ENCODE measurements around the gene TRABD2B. TPM values are rescaled to one million over a fixed set of nuclear protein-coding genes. Genes with fewer than 3 reads are reported as not detected.

The TRABD2B gene
- total and polyA plus RNA-seq, 2 donors from 2014 or later = 19.8 to 62.0 TPM

- H3K9me3 ChIP-seq (ENCODE audit: control insufficient read depth in 2 of 3, insufficient read depth in 1 of 3, low read length in 3 of 3) = no peaks in the 10 kb centered on the region
- H3K9ac ChIP-seq (ENCODE audit: low read length in 3 of 3) = no peak overlapping the region
- TF ChIP-seq CTCF (IDR thresholded peaks at IDR 0.05; ENCODE audit: borderline replicate concordance, extremely low read depth, insufficient read depth) = no peak
- peaks cover 0 to 2% (median 0%) of the 10 kb centered on the region in 3 donors for H3K36me3 ChIP-seq (ENCODE audit: control insufficient read depth in 2 of 3, insufficient read depth in 3 of 3, low read length in 3 of 3)
- intact Hi-C loops (cut with DNase I) = no loop called here
- DNase-seq (peak in 1 of 5 donors; percentile 54), FAIRE-seq (no peak)
- peaks cover 0 to 26% (median 10%) of the 10 kb centered on the region in 3 donors for H3K4me1 ChIP-seq (ENCODE audit: control insufficient read depth in 2 of 3, insufficient read depth in 2 of 3, low read depth in 1 of 3, low read length in 3 of 3)
- no peak overlapping the region for H3K4me3 ChIP-seq (ENCODE audit: low read length in 3 of 3)
- H3K27me3 ChIP-seq (ENCODE audit: control insufficient read depth, insufficient read depth, low read length) = no peaks in the 10 kb centered on the region
- H3K27ac ChIP-seq (ENCODE audit: low read depth in 2 of 2, low read length in 2 of 2) = no peak overlapping the region
Observed at GRCh38 chr1:47894410-47895278, 102.5 kb downstream of the TRABD2B start.

GRCh38 chr1:47893412-47893811 is 103.8 kb downstream of the TRABD2B start:
- peaks cover 0 to 20% (median 10%) of the 10 kb centered on the region in 3 donors for H3K4me1 ChIP-seq (ENCODE audit: control insufficient read depth in 2 of 3, insufficient read depth in 2 of 3, low read depth in 1 of 3, low read length in 3 of 3)
- intact Hi-C loops (cut with DNase I) = no loop called here
- no peak overlapping the region for H3K9ac ChIP-seq (ENCODE audit: low read length in 3 of 3)
- FAIRE-seq = no peak
- H3K27ac ChIP-seq (ENCODE audit: low read depth in 2 of 2, low read length in 2 of 2) = no peak overlapping the region
- TF ChIP-seq CTCF (IDR thresholded peaks at IDR 0.05; ENCODE audit: borderline replicate concordance, extremely low read depth, insufficient read depth) = no peak
- no peak overlapping the region for H3K4me3 ChIP-seq (ENCODE audit: low read length in 3 of 3)
- DNase-seq = no peak
- H3K36me3 ChIP-seq (ENCODE audit: control insufficient read depth in 2 of 3, insufficient read depth in 3 of 3, low read length in 3 of 3) = peaks cover 0 to 2% (median 0%) of the 10 kb centered on the region in 3 donors
- H3K27me3 ChIP-seq (ENCODE audit: control insufficient read depth, insufficient read depth, low read length) = no peaks in the 10 kb centered on the region
- H3K9me3 ChIP-seq (ENCODE audit: control insufficient read depth in 2 of 3, insufficient read depth in 1 of 3, low read length in 3 of 3) = no peaks in the 10 kb centered on the region

- no peaks in the 10 kb centered on the region for H3K9me3 ChIP-seq (ENCODE audit: control insufficient read depth in 2 of 3, insufficient read depth in 1 of 3, low read length in 3 of 3)
- H3K4me1 ChIP-seq (ENCODE audit: control insufficient read depth in 2 of 3, insufficient read depth in 2 of 3, low read depth in 1 of 3, low read length in 3 of 3) = peaks cover 0 to 18% (median 0%) of the 10 kb centered on the region in 3 donors
- peaks cover 0 to 2% (median 0%) of the 10 kb centered on the region in 3 donors for H3K36me3 ChIP-seq (ENCODE audit: control insufficient read depth in 2 of 3, insufficient read depth in 3 of 3, low read length in 3 of 3)
- H3K9ac ChIP-seq (ENCODE audit: low read length in 3 of 3) = no peak overlapping the region
- no peak for DNase-seq
- H3K4me3 ChIP-seq (ENCODE audit: low read length in 3 of 3) = no peak overlapping the region
- H3K27me3 ChIP-seq (ENCODE audit: control insufficient read depth, insufficient read depth, low read length) = no peaks in the 10 kb centered on the region
- FAIRE-seq = no peak
- TF ChIP-seq CTCF (IDR thresholded peaks at IDR 0.05; ENCODE audit: borderline replicate concordance, extremely low read depth, insufficient read depth) = no peak
- no peak overlapping the region for H3K27ac ChIP-seq (ENCODE audit: low read depth in 2 of 2, low read length in 2 of 2)
- intact Hi-C loops (cut with DNase I) = no loop called here
Observed at GRCh38 chr1:47890779-47891178, 106.4 kb downstream of the TRABD2B start.

All from kidney (tissue), 14 donors.